ENCODE measurements around the gene PCDH9. TPM values are rescaled to one million over a fixed set of nuclear protein-coding genes. Genes with fewer than 3 reads are reported as not detected.

PCDH9 gene
- total RNA-seq, 1 donor from 2014 or later = 17.1 TPM

DNA sequence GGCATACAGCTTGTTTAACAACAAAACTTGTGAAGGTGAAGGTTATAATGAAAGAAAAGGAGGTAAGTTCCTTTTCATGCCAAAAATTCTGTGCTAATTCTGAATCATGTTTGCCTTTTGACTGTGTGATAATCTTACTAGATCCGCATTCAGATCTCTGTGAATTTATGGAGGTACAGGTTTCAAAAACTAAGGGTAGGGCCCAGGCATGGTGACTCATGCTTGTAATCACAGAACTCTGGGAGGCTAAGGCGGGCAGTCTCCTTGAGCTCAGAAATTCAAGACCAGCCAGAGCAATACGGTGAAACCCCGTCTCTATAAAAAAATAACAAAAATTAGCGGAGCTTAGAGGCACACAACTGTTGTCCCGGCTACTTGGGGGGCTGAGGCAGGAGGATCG is 45.9 kb downstream of the PCDH9 start:
- intact Hi-C loops (cut with DNase I) = no loop called here
- no peak for DNase-seq (ENCODE audit: low spot score)

DNA sequence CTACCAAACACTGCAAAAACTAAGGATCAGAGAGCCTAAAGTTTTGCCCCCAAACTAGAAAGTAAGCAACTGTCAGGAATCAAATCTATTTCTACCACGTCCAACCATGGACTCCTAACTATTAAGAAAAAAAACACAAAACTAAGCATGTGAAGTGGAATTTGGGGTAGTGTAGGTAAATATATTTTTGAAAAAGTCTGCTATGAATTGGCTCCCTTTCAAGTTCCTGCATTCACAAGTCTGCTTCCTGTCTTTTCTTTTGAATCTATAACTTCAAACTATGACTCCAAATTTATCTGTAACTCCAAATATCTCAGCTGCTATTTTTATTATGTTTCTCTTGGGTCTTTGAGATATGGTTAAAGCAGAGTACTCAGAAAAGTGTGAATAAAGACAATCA is 47.0 kb downstream of the PCDH9 start:
- intact Hi-C loops (cut with DNase I) = no loop called here
- DNase-seq (ENCODE audit: low spot score) = no peak

DNA sequence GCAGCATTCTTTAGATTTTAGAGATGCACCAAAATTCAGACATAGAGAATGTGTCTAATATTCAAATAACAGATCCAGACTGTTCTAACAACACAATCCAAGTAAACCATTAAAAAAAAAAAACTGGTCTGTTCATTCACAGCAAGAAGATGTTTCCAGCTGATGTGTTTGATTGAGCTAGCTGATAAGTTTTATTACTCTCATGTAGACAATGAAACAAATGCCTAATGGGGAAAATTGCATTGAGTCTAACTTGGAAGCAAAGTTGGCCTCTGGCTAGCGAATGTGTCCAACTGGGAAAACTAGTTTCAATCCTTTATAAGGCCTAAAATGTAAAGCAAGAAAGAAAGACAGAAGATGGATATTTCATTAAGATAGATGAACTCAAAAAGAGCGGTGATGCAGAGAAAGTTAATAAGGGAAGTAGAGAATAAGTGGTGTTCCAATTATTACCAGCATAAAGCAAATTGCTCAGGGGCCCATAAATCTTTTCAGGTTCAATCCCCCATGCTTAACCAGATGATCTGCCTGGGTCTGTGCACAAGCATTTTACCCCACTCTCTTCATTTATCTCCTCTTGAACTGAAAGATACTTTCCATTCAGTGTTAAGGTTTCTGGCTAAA is 54.2 kb downstream of the PCDH9 start:
- intact Hi-C loops (cut with DNase I) = no loop called here
- no peak for DNase-seq (ENCODE audit: low spot score)

DNA sequence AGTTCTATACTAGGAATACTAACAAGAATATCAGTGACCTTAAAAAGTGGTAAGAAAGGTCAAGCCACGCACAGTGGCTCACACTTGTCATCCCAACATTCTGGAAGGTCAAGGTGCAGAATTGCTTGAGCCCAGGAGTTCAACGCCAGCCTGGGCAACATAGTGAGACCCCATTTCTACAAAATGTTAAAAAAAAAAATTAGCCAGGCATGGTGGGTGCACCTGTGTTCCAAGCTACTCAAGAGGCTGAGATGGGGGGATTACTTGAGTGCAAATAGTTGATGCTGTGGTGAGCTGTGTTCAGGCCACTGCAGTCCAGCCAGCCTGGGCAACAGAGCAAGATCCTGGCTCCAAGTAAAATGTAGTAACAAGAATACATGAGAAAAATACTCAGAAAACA is 61.8 kb downstream of the PCDH9 start:
- no peak for DNase-seq (ENCODE audit: low spot score)
- intact Hi-C loops (cut with DNase I) = no loop called here

DNA sequence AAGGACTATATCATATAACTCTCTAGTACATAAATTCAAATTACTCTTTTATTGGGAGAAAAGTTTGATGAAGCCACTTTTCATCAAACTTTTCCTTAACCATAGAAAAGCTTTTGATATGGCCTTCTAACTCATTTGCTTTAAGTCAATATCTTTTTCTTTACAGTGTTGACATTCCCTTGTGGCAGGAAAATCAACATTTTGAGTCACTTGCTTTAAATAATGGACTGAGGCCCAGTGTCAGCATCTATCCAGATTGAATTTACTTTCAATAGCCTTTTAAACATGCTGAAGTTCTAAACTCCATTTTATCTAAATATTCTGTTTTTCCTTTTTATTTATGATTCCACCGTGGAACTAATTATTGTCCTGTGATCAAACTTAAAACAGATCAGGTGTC is 62.7 kb downstream of the PCDH9 start:
- intact Hi-C loops (cut with DNase I) = no loop called here
- no peak for DNase-seq (ENCODE audit: low spot score)

DNA sequence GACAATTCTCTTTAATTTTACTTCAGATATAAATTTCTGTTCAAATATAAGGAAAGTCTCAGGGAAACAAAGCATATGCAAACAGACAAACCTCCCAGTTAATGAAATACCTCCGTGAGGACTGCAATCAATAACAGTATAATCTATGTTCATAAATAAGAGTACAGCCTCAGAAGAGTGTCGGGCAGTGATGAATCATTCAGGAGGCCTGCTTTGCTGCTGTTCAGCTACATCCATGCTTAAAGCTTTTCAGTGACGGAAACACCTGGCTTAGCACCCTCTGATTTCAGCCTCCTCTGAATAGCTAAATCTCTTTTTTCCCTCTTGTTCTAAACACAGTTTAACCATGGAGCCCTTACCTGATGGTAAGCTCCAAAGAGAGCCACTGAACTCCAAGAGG is 69.0 kb downstream of the PCDH9 start:
- DNase-seq (ENCODE audit: low spot score) = no peak
- intact Hi-C loops (cut with DNase I) = no loop called here

DNA sequence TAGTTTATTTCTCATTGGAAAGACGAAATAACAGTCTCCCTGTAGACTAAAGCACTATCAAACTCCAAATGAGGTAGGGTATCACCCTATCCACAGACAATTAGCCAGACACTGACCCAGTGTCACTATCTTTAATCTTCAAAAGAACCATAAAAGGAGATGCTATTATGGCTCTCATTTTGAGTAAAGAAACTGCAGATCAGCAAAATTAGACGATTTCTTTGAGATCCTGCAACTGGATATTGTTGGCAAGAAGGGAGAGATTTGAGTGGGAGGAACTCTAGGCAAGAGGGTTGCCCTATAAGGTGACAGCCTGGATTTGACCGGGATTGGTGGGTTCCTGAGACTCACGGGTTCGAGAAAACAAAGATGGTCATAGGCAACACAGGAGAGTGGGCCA is 71.2 kb downstream of the PCDH9 start:
- intact Hi-C loops (cut with DNase I) = no loop called here
- no peak for DNase-seq (ENCODE audit: low spot score)

DNA sequence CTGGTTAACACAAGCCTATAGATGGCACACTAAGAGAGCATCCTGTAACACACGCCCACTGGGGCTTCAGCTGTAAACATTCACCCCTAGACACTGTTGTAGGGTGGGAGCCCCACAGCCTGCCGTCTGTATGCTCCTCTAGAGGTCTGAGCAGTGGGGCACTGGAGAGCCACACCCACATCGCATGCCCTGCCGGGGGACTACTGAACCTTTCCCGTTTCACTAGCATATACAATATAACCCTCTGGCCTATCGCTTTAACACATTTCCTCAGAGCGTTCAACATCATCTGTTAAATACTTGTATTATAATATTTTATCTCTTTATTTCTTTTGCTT is 73.4 kb downstream of the PCDH9 start:
- intact Hi-C loops (cut with DNase I) = no loop called here
- DNase-seq (ENCODE audit: low spot score) = no peak

DNA sequence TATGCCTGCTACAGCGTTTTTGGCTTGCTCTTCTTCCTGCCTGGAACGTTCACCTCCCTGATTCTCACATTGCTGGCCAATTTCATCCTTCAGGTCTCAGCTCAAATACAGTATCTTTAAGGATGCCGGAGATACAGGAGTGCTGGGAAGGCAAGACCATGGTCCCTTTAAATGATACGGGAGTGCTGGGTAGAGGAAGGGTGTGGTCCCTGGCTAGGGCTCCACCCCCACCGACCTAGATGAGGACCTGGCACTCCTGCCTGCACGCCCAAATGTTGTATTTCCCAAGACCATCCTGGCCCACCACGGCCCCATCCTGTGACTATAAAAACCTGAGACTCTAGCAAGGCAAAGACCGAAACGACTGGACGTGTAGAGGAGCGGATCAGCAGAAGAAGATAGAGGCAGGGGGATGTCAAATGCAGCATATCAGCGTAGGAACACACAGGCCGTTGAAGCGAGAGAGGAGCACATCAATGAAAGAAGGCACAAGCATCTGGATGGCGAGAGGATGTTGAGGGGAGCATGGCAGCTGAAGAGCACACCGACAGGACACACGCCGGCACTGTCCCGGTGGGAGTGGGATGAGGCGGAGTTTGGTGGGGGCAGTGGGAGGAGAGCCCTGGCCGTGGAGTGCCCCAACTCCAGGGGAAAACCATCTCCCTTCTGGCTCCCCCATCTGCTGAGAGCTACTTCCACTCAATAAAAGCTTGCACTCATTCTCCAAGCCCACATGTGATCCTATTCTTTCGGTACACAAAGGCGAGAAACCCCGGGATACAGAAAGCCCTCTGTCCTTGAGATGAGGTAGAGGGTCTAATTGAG is 74.0 kb downstream of the PCDH9 start:
- intact Hi-C loops (cut with DNase I) = no loop called here
- DNase-seq (ENCODE audit: low spot score) = no peak

DNA sequence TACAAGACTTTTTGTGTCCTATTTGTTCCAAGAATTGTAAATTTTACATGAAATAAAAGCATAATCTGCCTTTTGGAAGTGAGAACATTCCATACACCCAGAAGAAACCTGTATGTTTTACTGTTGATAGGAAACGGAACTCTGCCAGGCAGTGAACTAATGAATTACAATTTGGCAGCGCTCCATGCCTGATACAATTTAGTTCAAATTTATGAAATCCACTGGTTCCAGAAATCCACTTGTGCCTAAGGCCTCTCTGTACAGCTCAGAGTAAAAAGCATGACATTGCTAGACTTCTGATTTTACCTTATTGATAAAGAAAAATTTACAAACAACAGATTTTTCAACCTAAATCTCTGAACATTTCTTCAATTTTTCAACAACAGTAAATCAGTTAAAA is 78.1 kb downstream of the PCDH9 start:
- no peak for DNase-seq (ENCODE audit: low spot score)
- intact Hi-C loops (cut with DNase I) = no loop called here

DNA sequence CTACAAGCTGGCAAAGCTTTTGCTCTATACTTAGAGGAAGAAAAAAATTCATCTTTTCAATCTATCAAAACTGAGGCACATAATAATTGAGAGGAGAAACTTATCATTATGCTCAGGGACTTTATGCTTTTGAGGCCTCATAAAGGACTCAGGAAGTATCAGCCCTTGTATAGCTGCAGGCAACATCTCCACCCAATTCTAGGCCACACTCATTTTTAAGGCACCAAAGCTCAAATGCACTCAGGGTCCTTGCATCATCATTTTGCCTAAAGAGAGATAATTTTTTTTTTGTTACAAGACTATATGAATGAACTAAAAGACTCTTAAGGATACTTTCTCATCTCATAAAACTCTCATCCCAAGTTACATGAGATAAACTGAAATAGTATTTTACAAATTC is 78.5 kb downstream of the PCDH9 start:
- intact Hi-C loops (cut with DNase I) = no loop called here
- DNase-seq (ENCODE audit: low spot score) = no peak

DNA sequence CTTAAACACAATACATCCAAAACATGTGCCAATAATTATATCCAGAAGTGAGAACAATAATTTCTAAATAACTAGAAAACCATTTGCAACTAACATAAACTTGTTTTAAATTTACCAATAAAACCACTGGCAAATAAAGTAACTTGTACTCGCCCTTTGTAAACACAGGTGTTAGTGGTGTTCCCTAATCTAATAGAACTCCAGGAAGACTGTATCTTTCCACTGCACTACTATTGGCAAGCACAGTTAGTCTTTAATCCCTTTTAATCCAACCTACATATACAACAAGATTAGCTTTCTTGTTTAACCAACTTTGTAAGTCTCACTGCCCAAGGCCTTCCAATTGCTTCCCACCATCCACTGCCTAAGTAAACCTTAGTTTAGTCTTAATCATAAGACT is 79.5 kb downstream of the PCDH9 start:
- intact Hi-C loops (cut with DNase I) = no loop called here

DNA sequence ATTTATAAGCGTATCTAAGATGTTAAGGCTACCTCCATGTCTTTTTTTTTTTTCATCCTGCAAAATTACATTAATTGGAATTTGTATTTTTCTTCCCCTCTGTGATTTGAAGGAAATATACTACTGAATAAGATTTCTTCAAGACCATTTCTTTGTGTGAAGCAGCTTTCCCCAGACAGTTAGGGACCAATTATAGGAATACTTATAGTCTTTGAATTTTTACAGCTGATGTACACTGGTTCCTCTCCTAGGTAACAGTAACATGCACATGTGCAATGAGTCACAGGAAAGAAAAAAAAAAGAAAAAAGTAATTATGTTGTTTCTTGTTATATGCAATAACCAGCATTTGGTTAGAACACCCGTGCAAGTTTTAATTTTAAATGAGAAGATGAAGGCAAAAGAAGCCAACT is 82.0 kb downstream of the PCDH9 start:
- intact Hi-C loops (cut with DNase I) = loop anchor here (5.0 kb wide), 1 partner anchor 74 kb away; no protein-coding TSS in a partner anchor
- no peak for DNase-seq (ENCODE audit: low spot score)

More for the DNA sequence above, 79.5 kb downstream of the PCDH9 start:
- DNase-seq (ENCODE audit: low spot score) = no peak

DNA sequence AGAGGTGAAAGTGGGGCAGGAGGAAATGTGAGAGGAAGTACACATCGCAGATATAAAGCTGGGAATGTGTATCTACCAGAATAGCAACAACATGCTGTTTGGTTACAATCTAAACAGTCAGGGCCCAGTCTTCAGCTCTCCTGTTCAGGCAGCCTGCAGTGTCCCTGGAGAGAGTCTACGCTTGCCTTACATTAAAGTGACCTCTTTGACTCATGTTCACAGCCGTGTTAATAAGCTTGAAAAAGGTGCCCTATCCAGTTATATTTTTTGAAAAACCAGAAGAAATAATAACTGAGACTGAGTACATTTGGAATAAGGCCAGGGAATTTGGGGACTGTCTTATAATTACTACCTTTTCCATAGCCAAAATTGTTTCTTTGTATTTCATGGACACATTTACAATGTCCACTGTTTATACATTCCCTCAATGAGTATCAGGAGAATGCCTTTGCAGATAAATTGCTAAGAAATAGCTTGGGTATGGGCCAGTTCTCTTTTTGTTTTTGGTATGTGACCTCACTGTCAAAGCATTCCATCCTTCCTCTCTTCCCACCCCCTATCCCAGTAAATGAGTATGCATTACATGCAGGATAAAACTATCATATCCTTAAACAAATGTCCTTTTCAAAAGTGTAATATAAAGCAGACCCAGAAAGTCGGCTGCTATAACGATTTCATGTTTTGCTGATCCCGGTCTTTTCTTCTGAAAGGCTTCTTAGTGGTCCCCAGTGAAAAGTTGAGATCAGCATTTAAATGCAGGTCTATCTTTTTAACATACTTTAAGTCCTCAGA is 82.6 kb downstream of the PCDH9 start:
- intact Hi-C loops (cut with DNase I) = loop anchor here (5.0 kb wide), 1 partner anchor 75 kb away; no protein-coding TSS in a partner anchor
- no peak for DNase-seq (ENCODE audit: low spot score)

DNA sequence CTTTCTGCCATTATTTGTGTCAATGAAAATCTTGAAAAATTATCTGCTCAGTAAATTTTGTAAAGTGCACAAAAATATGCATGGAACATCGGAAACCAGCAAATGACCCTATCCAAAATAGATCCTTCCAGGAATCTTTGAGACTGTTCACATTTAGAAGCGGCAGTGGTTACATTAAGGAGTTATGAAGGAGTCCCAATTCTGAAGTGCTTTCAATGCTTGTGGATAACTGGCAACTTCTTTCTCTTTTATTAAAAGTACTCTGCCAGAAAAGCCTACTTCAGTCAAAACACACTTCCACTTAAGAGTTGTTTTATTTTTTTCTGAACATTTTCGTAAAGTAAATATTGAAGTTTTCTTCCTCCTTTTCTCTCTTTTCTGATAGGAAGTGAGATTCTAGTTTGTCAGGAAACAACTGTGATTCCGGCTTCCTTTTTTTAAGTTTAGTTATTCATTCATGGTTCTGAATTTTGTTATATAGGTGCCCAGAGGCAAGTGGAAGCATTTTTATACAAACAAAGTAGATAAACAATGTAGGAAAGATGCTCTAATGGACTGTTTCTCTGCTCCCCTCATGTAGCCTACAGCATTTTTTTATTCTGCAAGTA is 83.5 kb downstream of the PCDH9 start:
- no peak for DNase-seq (ENCODE audit: low spot score)

DNA sequence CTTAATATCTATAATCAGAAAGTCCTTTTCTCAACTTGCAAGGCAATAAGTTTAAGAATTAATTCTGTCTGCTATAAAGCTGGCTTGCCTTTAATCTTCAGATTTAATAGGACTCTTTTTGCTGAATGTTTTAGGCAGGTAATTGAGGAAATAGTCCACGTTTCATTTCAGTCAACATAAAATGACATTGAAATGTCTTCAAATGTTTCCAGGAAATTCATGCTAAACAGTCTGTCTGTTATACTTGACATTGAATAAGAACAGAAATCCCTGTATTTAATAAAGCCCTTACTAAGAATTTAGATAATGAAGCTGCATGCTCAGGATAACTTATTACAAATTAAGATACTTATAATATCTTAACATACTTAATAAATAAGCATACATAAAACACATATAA is 84.2 kb downstream of the PCDH9 start:
- intact Hi-C loops (cut with DNase I) = loop anchor here (5.0 kb wide), 1 partner anchor 76 kb away; no protein-coding TSS in a partner anchor
- no peak for DNase-seq (ENCODE audit: low spot score)

More for the DNA sequence above, 83.5 kb downstream of the PCDH9 start:
- intact Hi-C loops (cut with DNase I) = loop anchor here (5.0 kb wide), 1 partner anchor 76 kb away; no protein-coding TSS in a partner anchor

DNA sequence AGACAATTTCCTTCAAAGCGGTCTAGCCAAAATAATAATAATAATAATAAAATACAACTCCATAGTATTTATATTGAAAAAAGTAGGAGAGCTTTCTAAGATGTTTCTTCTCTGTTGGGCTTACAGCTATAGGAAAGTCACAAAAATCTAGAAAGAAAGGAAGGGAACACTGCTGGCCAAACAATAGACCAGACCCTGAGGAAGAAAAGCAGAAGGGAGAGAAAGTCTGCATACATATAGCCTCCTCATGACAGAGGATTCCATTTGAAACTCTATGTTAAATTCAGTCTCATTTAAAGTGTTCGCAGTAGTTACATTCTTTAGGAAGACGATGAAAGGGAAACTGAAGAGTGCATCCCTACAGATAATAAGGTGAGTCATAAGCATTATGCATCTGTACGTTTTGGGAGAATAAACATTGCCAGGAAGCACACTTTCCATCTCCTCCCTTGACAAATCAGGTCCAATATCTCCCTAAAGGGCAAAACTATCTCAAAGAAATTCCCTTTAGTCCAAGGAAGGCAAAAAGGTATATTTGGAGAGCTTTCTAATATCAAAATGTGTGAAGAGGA is 86.5 kb downstream of the PCDH9 start:
- no peak for DNase-seq (ENCODE audit: low spot score)
- intact Hi-C loops (cut with DNase I) = no loop called here

DNA sequence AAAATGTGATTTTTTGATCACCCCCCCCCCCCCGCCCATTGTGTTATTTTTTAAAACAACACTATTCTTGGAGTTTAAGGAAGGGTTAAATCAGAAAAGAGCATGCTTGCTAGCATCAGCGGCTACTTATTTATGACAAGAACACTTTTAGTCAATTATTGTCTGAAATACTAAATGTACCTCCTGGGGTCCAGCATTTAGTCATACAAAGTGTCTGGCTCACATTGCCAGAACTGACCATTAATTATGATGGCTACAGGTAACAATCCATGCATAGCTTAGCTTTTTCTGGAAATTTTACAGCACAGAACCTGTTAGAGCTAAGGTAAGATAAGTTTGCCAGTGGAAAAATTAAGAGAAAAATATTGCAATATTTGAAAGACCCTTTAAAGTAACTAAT is 90.1 kb downstream of the PCDH9 start:
- intact Hi-C loops (cut with DNase I) = no loop called here
- DNase-seq (ENCODE audit: low spot score) = no peak

DNA sequence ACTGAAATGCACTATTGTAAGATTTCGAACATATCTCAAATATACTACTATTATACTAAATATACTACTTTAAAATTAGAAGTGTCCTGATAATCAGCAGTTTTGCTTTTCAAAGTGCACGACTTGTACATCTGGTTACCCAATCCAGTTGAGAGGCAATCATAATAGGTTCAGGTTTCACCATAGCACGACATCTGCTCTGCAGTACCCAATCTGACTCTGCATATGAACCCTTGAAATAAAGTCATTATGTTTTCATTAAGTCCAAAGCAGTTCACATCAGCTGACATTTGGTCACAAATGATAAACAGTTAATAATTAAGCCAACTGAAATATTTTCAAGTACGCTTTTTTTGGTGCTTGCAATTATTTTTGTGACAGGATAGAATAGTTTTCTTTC is 90.6 kb downstream of the PCDH9 start:
- intact Hi-C loops (cut with DNase I) = no loop called here
- DNase-seq (ENCODE audit: low spot score) = no peak

DNA sequence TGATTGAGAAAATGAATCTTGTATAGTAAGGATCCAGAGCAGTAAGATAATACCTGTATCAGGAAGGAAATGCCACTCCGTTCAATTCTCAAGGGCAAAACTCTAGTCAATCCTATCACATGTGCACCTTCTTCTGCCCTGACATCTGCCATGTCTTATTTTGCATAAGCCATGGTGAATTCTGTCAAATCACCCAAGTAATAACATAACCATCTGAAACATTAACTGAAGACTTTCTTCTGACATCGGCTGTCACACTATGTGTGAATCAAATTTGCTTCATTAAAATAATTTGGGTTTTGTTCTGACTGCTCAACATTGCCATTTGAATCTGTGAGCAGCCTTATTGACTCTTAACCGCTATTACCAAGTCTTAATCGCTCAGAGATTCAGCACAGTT is 91.2 kb downstream of the PCDH9 start:
- no peak for DNase-seq (ENCODE audit: low spot score)
- intact Hi-C loops (cut with DNase I) = no loop called here
